Mesothelial cell of epicardium (in vitro differentiated cells): ENCODE measurements around the gene AXIN1. TPM values are rescaled to one million over a fixed set of nuclear protein-coding genes. Genes with fewer than 3 reads are reported as not detected.
"Not testable (repeated sequence)": the region's sequence is repeated elsewhere in the genome, so short reads cannot be mapped to it uniquely, and the experiment has no call there.

Experiments
- DNase-seq, 2 experiments: peaks; one replicate each; pipeline ENCODE4 v3.0.0; 2021; ENCODE audit warnings: low spot score in 2 of 2; ENCODE audit not compliant: unreplicated experiment in 2 of 2
- H3K27ac Mint-ChIP-seq: 2 replicates; pipeline ENCODE4 v1.8.0; 2021; ENCODE audit warnings: mixed read lengths
- H3K27me3 Mint-ChIP-seq: 2 replicates; pipeline ENCODE4 v1.8.0; 2021; ENCODE audit warnings: low read depth, mixed read lengths
- H3K36me3 Mint-ChIP-seq: 2 replicates; pipeline ENCODE4 v1.8.0; 2021; ENCODE audit warnings: mixed read lengths
- H3K4me1 Mint-ChIP-seq: 2 replicates; pipeline ENCODE4 v1.8.0; 2021; ENCODE audit warnings: mixed read lengths
- H3K4me3 Mint-ChIP-seq: 2 replicates; pipeline ENCODE4 v1.8.0; 2021; ENCODE audit warnings: mild to moderate bottlenecking, moderate library complexity, mixed read lengths
- H3K9me3 Mint-ChIP-seq: 2 replicates; pipeline ENCODE4 v1.8.0; 2021; ENCODE audit warnings: mixed read lengths
- total RNA-seq: library from RNA; stranded (reverse); gene quantifications from 3 replicates; pipeline ENCODE4 v1.2.1, GENCODE V29; 2021
- TF ChIP-seq, protein P1 (sequence below): fragments of 200-600 bp; sonication (generic); IDR thresholded peaks from one replicate; pipeline ENCODE4 v1.5.0; 2021; ENCODE audit warnings: antibody characterized with exemption; ENCODE audit not compliant: unreplicated experiment

AXIN1 gene
- total RNA-seq, 1 donor from 2014 or later = 33.2 TPM

DNA sequence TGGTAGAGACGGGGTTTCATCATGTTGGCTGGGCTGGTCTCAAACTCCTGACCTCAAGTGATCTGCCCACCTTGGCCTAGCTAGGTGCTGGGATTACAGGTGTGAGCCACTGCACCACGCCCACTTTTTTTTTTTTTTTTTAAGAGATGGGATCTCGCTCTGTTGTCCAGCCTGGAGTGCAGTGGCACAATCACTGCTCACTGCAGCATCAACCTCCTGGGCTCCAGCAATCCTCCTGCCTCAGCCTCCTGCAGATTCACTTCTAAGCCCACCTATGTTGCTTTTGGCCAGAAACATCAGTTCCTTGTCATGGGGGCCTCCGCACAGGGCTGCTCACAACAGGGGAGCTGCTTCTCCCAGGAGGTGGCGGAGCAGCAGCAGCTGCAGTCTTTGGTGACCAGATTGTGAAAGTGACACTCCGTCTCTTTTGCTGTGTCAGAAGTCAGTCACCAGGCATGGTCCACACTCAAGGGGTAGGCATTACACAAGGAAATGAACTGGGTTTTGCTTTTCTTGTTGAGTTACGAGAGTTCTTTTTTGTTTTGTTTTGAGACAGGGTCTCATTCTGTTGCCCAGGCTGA is 40.0 kb upstream of the AXIN1 start:
- TF ChIP-seq, protein P1, sequence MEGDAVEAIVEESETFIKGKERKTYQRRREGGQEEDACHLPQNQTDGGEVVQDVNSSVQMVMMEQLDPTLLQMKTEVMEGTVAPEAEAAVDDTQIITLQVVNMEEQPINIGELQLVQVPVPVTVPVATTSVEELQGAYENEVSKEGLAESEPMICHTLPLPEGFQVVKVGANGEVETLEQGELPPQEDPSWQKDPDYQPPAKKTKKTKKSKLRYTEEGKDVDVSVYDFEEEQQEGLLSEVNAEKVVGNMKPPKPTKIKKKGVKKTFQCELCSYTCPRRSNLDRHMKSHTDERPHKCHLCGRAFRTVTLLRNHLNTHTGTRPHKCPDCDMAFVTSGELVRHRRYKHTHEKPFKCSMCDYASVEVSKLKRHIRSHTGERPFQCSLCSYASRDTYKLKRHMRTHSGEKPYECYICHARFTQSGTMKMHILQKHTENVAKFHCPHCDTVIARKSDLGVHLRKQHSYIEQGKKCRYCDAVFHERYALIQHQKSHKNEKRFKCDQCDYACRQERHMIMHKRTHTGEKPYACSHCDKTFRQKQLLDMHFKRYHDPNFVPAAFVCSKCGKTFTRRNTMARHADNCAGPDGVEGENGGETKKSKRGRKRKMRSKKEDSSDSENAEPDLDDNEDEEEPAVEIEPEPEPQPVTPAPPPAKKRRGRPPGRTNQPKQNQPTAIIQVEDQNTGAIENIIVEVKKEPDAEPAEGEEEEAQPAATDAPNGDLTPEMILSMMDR = no peak

DNA sequence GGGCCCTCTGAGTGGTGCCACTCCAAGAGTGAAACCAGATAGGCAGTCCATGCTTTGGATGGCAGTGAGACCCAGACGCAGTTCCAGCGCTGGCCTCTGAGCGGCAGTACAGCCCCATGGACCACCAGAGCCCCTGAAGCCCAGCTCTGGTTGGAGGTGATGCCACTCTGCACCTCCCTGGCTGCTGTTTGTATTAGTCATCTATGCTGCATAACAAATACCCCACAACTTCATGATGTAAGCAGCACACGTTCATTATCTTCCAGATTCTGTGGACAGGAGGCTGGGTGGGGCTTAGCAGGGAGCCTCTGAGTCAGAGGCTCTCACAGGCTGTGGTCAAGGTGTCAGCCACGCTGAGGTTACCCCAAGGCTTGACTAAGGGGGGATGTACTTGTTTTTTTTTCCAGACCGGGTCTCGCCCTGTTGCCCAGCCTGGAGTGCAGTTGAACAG is 39.4 kb upstream of the AXIN1 start:
- no peak overlapping the region for H3K27ac Mint-ChIP-seq
- H3K4me3 Mint-ChIP-seq = no peak overlapping the region
- TF ChIP-seq, protein P1 = peak; percentile 43
- no peaks in the 10 kb centered on the region for H3K27me3 Mint-ChIP-seq
- peaks cover 3% of the 10 kb centered on the region for H3K36me3 Mint-ChIP-seq
- H3K9me3 Mint-ChIP-seq = no peaks in the 10 kb centered on the region
- DNase-seq = no peak
- H3K4me1 Mint-ChIP-seq = peaks cover 31% of the 10 kb centered on the region

More for the DNA sequence above, 40.0 kb upstream of the AXIN1 start:
- H3K4me1 Mint-ChIP-seq = peaks cover 30% of the 10 kb centered on the region
- peaks cover 3% of the 10 kb centered on the region for H3K36me3 Mint-ChIP-seq
- no peak for DNase-seq
- H3K4me3 Mint-ChIP-seq = no peak overlapping the region
- H3K27me3 Mint-ChIP-seq = no peaks in the 10 kb centered on the region
- H3K9me3 Mint-ChIP-seq = no peaks in the 10 kb centered on the region
- no peak overlapping the region for H3K27ac Mint-ChIP-seq

DNA sequence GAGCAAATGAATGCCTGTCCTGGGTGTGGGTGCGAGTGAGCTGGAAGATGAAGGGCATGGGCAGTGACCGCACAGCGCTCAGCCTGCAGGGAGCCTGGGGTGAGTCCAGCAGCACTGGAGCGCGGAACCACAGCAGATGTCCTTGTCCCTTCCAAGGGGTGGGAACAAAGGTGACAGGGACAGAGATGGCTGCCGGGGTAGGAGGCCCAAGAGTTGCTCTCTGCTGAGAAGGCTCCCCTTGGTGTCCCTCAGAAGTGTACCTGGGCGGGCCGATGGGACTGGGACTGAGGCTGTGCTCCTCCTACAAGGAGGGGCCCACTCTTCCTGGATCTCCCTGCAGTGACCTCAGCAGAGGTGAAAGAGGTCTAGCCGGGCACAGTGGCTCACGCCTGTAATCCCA is 36.8 kb upstream of the AXIN1 start:
- no peak for DNase-seq
- no peak overlapping the region for H3K4me3 Mint-ChIP-seq
- no peaks in the 10 kb centered on the region for H3K27me3 Mint-ChIP-seq
- peaks cover 27% of the 10 kb centered on the region for H3K4me1 Mint-ChIP-seq
- TF ChIP-seq, protein P1 = no peak
- no peak overlapping the region for H3K27ac Mint-ChIP-seq
- peaks cover 3% of the 10 kb centered on the region for H3K36me3 Mint-ChIP-seq
- H3K9me3 Mint-ChIP-seq = no peaks in the 10 kb centered on the region

DNA sequence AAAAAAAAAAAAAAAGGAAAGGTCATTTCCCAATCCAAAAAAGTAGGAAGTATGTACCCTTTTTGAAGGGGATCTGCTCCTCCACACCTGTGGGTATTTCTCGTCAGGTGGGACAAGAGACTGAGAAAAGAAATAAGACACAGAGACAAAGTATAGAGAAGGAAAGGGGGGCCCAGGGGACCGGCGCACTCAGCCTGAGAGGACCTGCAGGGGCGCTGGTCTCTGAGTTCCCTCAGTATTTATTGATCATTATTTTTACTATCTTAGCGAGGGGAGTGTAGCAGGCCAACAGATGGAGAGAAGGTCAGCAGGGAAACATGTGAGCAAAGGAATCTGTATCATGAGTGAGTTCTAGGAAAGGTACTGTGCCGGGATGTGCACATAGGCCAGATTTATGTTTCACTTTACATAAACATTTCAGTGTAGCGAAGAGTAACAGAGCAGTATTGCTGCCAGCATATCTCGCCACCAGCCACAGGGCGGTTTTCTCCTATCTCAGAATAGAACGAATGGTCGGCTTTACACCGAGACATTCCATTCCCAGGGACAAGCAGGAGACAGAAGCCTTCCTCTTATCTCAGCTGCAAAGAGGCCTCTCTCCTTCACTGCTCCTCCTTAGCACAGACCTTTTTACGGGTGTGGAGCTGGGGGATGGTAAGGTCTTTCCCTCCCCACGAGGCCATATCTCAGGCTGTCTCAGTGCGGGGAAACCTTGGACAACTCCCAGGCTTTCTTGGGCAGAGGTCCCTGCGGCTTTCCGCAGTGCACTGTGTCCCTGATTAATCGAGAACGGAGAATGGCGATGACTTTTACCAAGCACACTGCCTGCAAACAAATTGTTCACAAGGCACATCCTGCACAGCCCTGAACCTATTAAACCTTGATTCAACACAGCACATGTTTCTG is 35.5 kb upstream of the AXIN1 start:
- not testable (repeated sequence) for H3K27me3 Mint-ChIP-seq, H3K36me3 Mint-ChIP-seq, H3K9me3 Mint-ChIP-seq
- H3K27ac Mint-ChIP-seq = peak overlapping the region; percentile 95
- peak overlapping the region; percentile 47 for H3K4me3 Mint-ChIP-seq
- peaks cover 36% of the 10 kb centered on the region for H3K4me1 Mint-ChIP-seq
- peak in 1 of 2 experiments; percentile 20 for DNase-seq

DNA sequence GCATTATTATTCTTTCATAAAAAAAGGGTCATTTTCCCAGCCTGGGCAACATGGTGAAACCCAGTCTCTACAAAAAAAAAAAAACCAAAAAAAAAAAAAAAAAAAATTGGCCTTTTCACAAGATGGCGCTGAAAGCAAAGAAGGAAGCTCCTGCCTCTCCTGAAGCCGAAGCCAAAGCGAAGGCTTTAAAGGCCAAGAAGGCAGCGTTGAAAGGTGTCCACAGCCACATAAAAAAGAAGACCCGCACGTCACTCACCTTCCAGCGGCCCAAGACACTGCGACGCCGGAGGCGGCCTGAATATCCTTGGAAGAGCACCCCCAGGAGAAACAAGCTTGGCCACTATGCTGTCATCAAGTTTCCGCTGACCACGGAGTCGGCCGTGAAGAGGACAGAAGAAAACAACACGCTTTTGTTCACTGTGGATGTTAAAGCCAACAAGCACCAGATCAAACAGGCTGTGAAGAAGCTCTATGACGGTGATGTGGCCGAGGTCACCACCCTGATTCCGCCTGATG is 34.2 kb upstream of the AXIN1 start:
- H3K27me3 Mint-ChIP-seq = no peaks in the 10 kb centered on the region

More for the DNA sequence above, 34.2 kb upstream of the AXIN1 start:
- peaks cover 44% of the 10 kb centered on the region for H3K4me1 Mint-ChIP-seq
- peak overlapping the region; percentile 17 for H3K4me3 Mint-ChIP-seq
- DNase-seq = no peak
- no peaks in the 10 kb centered on the region for H3K36me3 Mint-ChIP-seq
- TF ChIP-seq, protein P1 = no peak
- H3K9me3 Mint-ChIP-seq = no peaks in the 10 kb centered on the region
- peak overlapping the region; percentile 86 for H3K27ac Mint-ChIP-seq
